ENCODE results near the gene COL5A2. TPM values are rescaled to one million over a fixed set of nuclear protein-coding genes. Genes with fewer than 3 reads are reported as not detected.

COL5A2 gene
- total RNA-seq, 6 experiments from 2014 or later = 5.7 to 17.6 (median 8.6) TPM

DNA sequence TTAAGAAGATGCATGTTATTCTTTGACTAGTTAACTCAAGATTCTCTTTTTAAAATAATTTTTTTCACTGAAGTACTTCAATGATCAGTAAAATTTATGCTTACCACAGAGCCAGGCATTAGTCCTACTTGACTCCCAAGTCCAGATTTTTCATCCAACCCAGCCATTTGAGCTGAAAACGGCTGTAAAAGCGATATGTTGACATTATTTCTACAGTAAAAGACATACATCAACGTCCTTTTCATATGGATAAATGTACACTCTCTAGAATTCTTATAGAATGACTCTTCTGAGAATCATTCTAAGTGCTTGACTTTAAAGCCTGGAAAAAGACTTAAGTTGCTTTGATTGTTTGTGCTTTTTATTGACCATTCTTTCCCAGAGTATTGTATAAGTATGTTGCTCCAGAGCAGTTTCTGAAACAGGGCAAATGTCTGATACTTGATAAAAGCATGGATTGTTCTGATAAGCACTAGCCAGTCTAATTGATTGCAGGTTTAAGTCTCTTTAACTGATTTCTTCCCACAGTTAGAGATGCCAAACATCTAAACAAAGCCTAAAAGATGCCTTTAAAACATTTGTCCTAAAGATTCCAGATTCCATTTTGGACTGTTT, 90.9 kb downstream of the COL5A2 start:
- no peak for DNase-seq
- WGBS (ENCODE audit: insufficient coverage, low coverage, low lambda C conversion rate, missing lambda C conversion rate) = 33% methylated on average over 3 of the region's 3 CpGs
- no peaks in the 10 kb centered on the region for H3K4me1 ChIP-seq
- no peak overlapping the region for H3K27ac ChIP-seq
- H3K4me3 ChIP-seq = no peak overlapping the region
- no peaks in the 10 kb centered on the region for H3K27me3 ChIP-seq
- intact Hi-C loops (cut with DNase I) = no loop called here
- TF ChIP-seq POLR2A (IDR thresholded peaks at IDR 0.05) (no peak), CTCF (IDR thresholded peaks at IDR 0.05) (no peak)
- H3K36me3 ChIP-seq = no peaks in the 10 kb centered on the region
- ATAC-seq = no peak
- H3K9me3 ChIP-seq = no peaks in the 10 kb centered on the region

- no peak overlapping the region for H3K27ac ChIP-seq
- intact Hi-C loops (cut with DNase I) = no loop called here
- no peak for DNase-seq
- no peaks in the 10 kb centered on the region for H3K27me3 ChIP-seq
- no peaks in the 10 kb centered on the region for H3K9me3 ChIP-seq
- WGBS (ENCODE audit: insufficient coverage, low coverage, low lambda C conversion rate, missing lambda C conversion rate) = 64% methylated on average over 2 of the region's 2 CpGs
- no peaks in the 10 kb centered on the region for H3K36me3 ChIP-seq
- ATAC-seq = no peak
- TF ChIP-seq CTCF (IDR thresholded peaks at IDR 0.05) (no peak), POLR2A (IDR thresholded peaks at IDR 0.05) (no peak)
- no peaks in the 10 kb centered on the region for H3K4me1 ChIP-seq
- no peak overlapping the region for H3K4me3 ChIP-seq
These were observed 92.9 kb downstream of the COL5A2 start for GRCh38 chr2:189086710-189087109.

- Histone ChIP-seq H3K27me3 (no peaks in the 10 kb centered on the region), H3K27ac (no peak overlapping the region), H3K4me3 (no peak overlapping the region), H3K36me3 (no peaks in the 10 kb centered on the region), H3K4me1 (no peaks in the 10 kb centered on the region), H3K9me3 (no peaks in the 10 kb centered on the region)
- ATAC-seq = no peak
- TF ChIP-seq POLR2A (IDR thresholded peaks at IDR 0.05) (no peak), CTCF (IDR thresholded peaks at IDR 0.05) (no peak)
- intact Hi-C loops (cut with DNase I) = no loop called here
- DNase-seq = no peak
- 77% methylated on average over 2 of the region's 2 CpGs for WGBS (ENCODE audit: insufficient coverage, low coverage, low lambda C conversion rate, missing lambda C conversion rate)
These were observed 93.3 kb downstream of the COL5A2 start for GRCh38 chr2:189086250-189086649.

DNA sequence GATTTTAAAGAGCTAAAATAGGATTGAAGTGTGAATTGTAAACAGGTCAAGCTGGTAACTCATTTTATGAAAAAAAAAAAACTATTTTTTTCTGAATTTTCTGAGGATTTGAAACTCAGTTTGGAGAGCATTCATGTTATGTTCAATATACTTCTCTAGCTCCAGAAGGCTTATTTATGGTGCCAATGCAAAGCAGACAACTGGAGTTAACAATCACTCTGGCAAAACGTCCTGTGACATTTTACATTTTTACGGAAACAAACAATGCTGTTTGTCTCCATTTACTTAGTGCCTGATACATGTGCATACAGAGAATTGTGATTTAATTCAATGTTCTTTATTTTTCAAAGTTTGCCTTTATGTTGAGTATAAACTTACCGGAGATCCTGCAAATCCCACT, 96.0 kb downstream of the COL5A2 start:
- intact Hi-C loops (cut with DNase I) = no loop called here

More for the DNA sequence above, 96.0 kb downstream of the COL5A2 start:
- H3K27me3 ChIP-seq = no peaks in the 10 kb centered on the region
- H3K4me1 ChIP-seq = no peaks in the 10 kb centered on the region
- DNase-seq (no peak), ATAC-seq (no peak)
- 89% methylated on average over 3 of the region's 3 CpGs for WGBS (ENCODE audit: insufficient coverage, low coverage, low lambda C conversion rate, missing lambda C conversion rate)
- H3K27ac ChIP-seq = no peak overlapping the region
- H3K4me3 ChIP-seq = no peak overlapping the region
- no peaks in the 10 kb centered on the region for H3K36me3 ChIP-seq
- TF ChIP-seq POLR2A (IDR thresholded peaks at IDR 0.05) (no peak), CTCF (IDR thresholded peaks at IDR 0.05) (no peak)
- H3K9me3 ChIP-seq = no peaks in the 10 kb centered on the region

Measured in right lobe of liver (tissue), 6 donors.